H9 (cell line): ENCODE results near the gene TP53TG5. TPM values are rescaled to one million over a fixed set of nuclear protein-coding genes. Genes with fewer than 3 reads are reported as not detected.

Experiments
- DNase-seq: peaks from one replicate; pipeline ENCODE4 v3.0.0-alpha.2; 2017
- H2AFZ ChIP-seq: one replicate; pipeline ENCODE4 v1.6.1; 2013; ENCODE audit warnings: mild to moderate bottlenecking, low read length, control low read depth, moderate library complexity
- H2AK5ac ChIP-seq: 2 replicates; pipeline ENCODE4 v1.6.1; 2013; ENCODE audit warnings: low read length, control low read depth, mixed read lengths; ENCODE audit not compliant: insufficient read length
- H2BK120ac ChIP-seq: one replicate; pipeline ENCODE4 v1.6.1; 2013; ENCODE audit warnings: low read depth, mild to moderate bottlenecking, low read length, control low read depth, inconsistent platforms; ENCODE audit not compliant: poor library complexity, severe bottlenecking
- H2BK12ac ChIP-seq: 2 replicates; pipeline ENCODE4 v1.6.1; 2013; ENCODE audit warnings: low read length, control low read depth, mixed read lengths, low read depth; ENCODE audit not compliant: insufficient read length
- H2BK15ac ChIP-seq: 2 replicates; pipeline ENCODE4 v1.6.1; 2013; ENCODE audit warnings: low read depth, low read length, control low read depth
- H2BK20ac ChIP-seq: one replicate; pipeline ENCODE4 v1.6.1; 2013; ENCODE audit warnings: low read depth, mild to moderate bottlenecking, low read length, control low read depth, inconsistent platforms; ENCODE audit not compliant: poor library complexity, severe bottlenecking
- H2BK5ac ChIP-seq: 2 replicates; pipeline ENCODE4 v1.6.1; 2013; ENCODE audit warnings: low read length, control low read depth, mixed read lengths; ENCODE audit not compliant: insufficient read length
- H3K14ac ChIP-seq: 2 replicates; pipeline ENCODE4 v1.6.1; 2013; ENCODE audit warnings: low read length, control low read depth; ENCODE audit not compliant: insufficient read depth
- H3K18ac ChIP-seq: 2 replicates; pipeline ENCODE4 v1.6.1; 2013; ENCODE audit warnings: low read depth, mild to moderate bottlenecking, mixed read lengths, low read length, control low read depth; ENCODE audit not compliant: insufficient read length
- H3K23ac ChIP-seq: 2 replicates; pipeline ENCODE4 v1.6.1; 2013; ENCODE audit warnings: low read length, control low read depth, mixed read lengths, low read depth; ENCODE audit not compliant: insufficient read length
- H3K23me2 ChIP-seq: 2 replicates; pipeline ENCODE4 v1.6.1; 2013; ENCODE audit warnings: low read depth, mild to moderate bottlenecking, mixed read lengths, low read length, control low read depth; ENCODE audit not compliant: insufficient read length, poor library complexity, severe bottlenecking
- H3K27ac ChIP-seq: 2 replicates; pipeline ENCODE4 v1.5.1; 2013; ENCODE audit warnings: low read length, control low read depth, mixed read lengths, low read depth; ENCODE audit not compliant: insufficient read length
- H3K27me3 ChIP-seq: 2 replicates; pipeline ENCODE4 v1.6.1; 2013; ENCODE audit warnings: low read length, control low read depth, inconsistent platforms; ENCODE audit not compliant: insufficient read depth
- H3K4ac ChIP-seq: 2 replicates; pipeline ENCODE4 v1.6.1; 2013; ENCODE audit warnings: low read depth, mild to moderate bottlenecking, control low read depth, inconsistent platforms, low read length, moderate library complexity
- H3K4me1 ChIP-seq: 2 replicates; pipeline ENCODE4 v1.6.1; 2013; ENCODE audit warnings: low read length, control low read depth, inconsistent platforms; ENCODE audit not compliant: insufficient read depth
- H3K4me2 ChIP-seq: 2 replicates; pipeline ENCODE4 v1.6.1; 2013; ENCODE audit warnings: low read length, control low read depth, mixed read lengths; ENCODE audit not compliant: insufficient read length, insufficient read depth
- H3K56ac ChIP-seq: 2 replicates; pipeline ENCODE4 v1.6.1; 2013; ENCODE audit warnings: low read depth, mild to moderate bottlenecking, mixed read lengths, low read length, control low read depth; ENCODE audit not compliant: insufficient read length
- H3K79me1 ChIP-seq: 2 replicates; pipeline ENCODE4 v1.6.1; 2013; ENCODE audit warnings: low read depth, mild to moderate bottlenecking, moderate library complexity, low read length, control low read depth, inconsistent platforms; ENCODE audit not compliant: insufficient read depth, poor library complexity, severe bottlenecking
- H3K79me2 ChIP-seq: 2 replicates; pipeline ENCODE4 v1.6.1; 2013; ENCODE audit warnings: low read length, control low read depth, inconsistent platforms; ENCODE audit not compliant: insufficient read depth
- H3K9ac ChIP-seq: 2 replicates; pipeline ENCODE4 v1.6.1; 2013; ENCODE audit warnings: low read length, control low read depth, mixed read lengths; ENCODE audit not compliant: insufficient read length; ENCODE audit errors: extremely low read depth
- H3K9me3 ChIP-seq: one replicate; pipeline ENCODE4 v1.6.1; 2013; ENCODE audit warnings: low read depth, low read length, inconsistent platforms; ENCODE audit not compliant: control insufficient read depth
- H3T11ph ChIP-seq: one replicate; pipeline ENCODE4 v1.6.1; 2013; ENCODE audit warnings: mild to moderate bottlenecking, low read length, control low read depth, inconsistent platforms
- H4K20me1 ChIP-seq: one replicate; pipeline ENCODE4 v1.6.1; 2013; ENCODE audit not compliant: control insufficient read depth, insufficient read length, insufficient read depth
- H4K5ac ChIP-seq: 2 replicates; pipeline ENCODE4 v1.6.1; 2013; ENCODE audit warnings: low read depth, mild to moderate bottlenecking, mixed read lengths, low read length, control low read depth; ENCODE audit not compliant: insufficient read length
- H4K8ac ChIP-seq: replicated peaks from 2 replicates; pipeline ENCODE4 v1.6.1; 2013; ENCODE audit warnings: low read length, control low read depth, mixed read lengths, low read depth; ENCODE audit not compliant: insufficient read length
- H4K91ac ChIP-seq: 2 replicates; pipeline ENCODE4 v1.6.1; 2013; ENCODE audit warnings: low read depth, mild to moderate bottlenecking, moderate library complexity, mixed read lengths, low read length, control low read depth; ENCODE audit not compliant: insufficient read length
- H3K27ac Mint-ChIP-seq, 3 experiments: 2 replicates in 2 of 3; 3 replicates in 1 of 3; pipeline ENCODE4 v1.8.0; 2020 to 2021; ENCODE audit warnings: mixed read lengths in 3 of 3, mild to moderate bottlenecking in 1 of 3, moderate library complexity in 1 of 3
- H3K27me3 Mint-ChIP-seq: 2 replicates; pipeline ENCODE4 v1.8.0; 2021; ENCODE audit warnings: low read depth, mild to moderate bottlenecking, moderate library complexity, mixed read lengths
- H3K36me3 Mint-ChIP-seq, 3 experiments: 2 replicates in 2 of 3; 3 replicates in 1 of 3; pipeline ENCODE4 v1.8.0; 2020 to 2021; ENCODE audit warnings: low read depth in 3 of 3, mixed read lengths in 3 of 3; ENCODE audit not compliant: insufficient read depth in 1 of 3
- H3K4me1 Mint-ChIP-seq, 2 experiments: 2 replicates each; pipeline ENCODE4 v1.8.0; 2020; ENCODE audit warnings: mixed read lengths in 2 of 2
- H3K4me3 Mint-ChIP-seq, 2 experiments: 2 replicates in 1 of 2; 3 replicates in 1 of 2; pipeline ENCODE4 v1.8.0; 2020 to 2021; ENCODE audit warnings: mild to moderate bottlenecking in 2 of 2, mixed read lengths in 2 of 2, moderate library complexity in 1 of 2
- H3K9me3 Mint-ChIP-seq, 2 experiments: 2 replicates in 1 of 2; 3 replicates in 1 of 2; pipeline ENCODE4 v1.8.0; 2020; ENCODE audit warnings: mild to moderate bottlenecking in 2 of 2, mixed read lengths in 2 of 2, moderate library complexity in 1 of 2
- WGBS: extraction: QIAGEN DNeasy Blood & Tissue Kit; methylation state at CpG from one replicate; pipeline ENCODE4 v1.1.7; 2013; ENCODE audit warnings: missing lambda C conversion rate, low lambda C conversion rate, mixed read lengths; ENCODE audit not compliant: insufficient read length; ENCODE audit errors: extremely low coverage; 5-methylcytosine and 5-hydroxymethylcytosine counted together
- total RNA-seq: library from RNA; stranded (reverse); gene quantifications from 2 replicates; pipeline ENCODE4 v1.2.1, GENCODE V29; 2021
- TF ChIP-seq, protein P1 (sequence below): fragments of 200-600 bp; sonication (generic); conservative IDR thresholded peaks from 3 replicates; pipeline ENCODE4 v1.8.0; 2021; ENCODE audit warnings: antibody characterized with exemption, mild to moderate bottlenecking

Gene TP53TG5
- total RNA-seq, 1 experiment from 2014 or later, result not detected

DNA sequence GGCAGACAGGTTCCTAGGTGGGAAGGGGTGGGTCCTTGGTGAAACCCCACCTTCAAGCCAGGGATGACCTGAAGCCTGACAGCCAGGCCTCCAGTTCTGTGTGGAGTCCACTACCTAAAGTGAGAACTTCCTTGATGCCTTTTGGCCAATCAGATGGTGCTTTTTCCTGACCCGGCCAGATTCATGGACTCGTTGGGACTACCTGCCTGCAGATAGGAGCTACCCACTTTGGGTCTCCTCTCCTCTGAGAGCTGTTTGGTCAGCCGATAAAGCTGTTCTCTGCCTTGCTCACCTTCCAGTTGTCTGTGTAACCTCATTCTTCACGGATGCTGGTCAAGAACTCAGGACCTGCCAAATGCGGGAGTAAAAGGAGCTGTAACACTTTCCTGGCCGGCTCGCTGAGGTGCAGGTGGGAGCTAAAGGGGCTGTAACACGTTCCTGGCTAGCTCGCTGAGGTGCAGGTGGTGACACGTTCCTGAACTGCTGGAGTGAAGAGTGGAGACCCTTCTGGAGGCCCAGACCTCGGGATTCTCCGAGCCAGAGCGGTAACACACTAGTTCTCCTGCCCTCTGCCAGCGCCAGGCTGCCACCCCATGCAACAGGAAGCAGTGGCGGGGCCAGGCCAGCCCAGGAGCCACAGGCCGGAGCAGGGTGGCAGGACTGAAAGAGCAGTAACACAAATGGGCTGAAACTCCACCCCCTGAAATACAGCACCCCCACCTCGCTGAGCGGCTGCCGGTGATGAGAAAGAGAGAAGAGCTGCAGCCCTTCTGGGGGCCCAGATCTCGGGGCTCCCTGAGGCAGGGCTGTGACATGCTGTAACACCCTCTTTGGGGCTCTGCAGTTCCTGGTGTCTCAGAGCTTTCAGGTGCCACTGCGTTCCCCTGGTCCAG lies 16.3 kb upstream of the TP53TG5 start:
- no peak overlapping the region for H3K4me3 Mint-ChIP-seq
- no peak overlapping the region for H3K27ac Mint-ChIP-seq
- Histone ChIP-seq H3K79me2 (no peaks in the 10 kb centered on the region), H3K27me3 (no peaks in the 10 kb centered on the region), H2BK20ac (no peak overlapping the region), H4K5ac (no peak overlapping the region), H3K23ac (no peak overlapping the region), H2BK120ac (no peak overlapping the region), H2AFZ (no peak overlapping the region), H3K79me1 (no peaks in the 10 kb centered on the region), H3K9ac (no peak overlapping the region), H3K23me2 (no peaks in the 10 kb centered on the region), H3K18ac (no peak overlapping the region), H3K9me3 (no peaks in the 10 kb centered on the region), H3K4me1 (no peaks in the 10 kb centered on the region), H3K27ac (no peak overlapping the region), H2BK15ac (no peak overlapping the region), H3K56ac (no peak overlapping the region), H4K8ac (no peak overlapping the region), H3K14ac (no peak overlapping the region), H2AK5ac (no peak overlapping the region), H4K91ac (no peak overlapping the region), H3T11ph (no peak overlapping the region), H2BK5ac (no peak overlapping the region), H3K4ac (no peak overlapping the region), H3K4me2 (no peak overlapping the region), H2BK12ac (no peak overlapping the region), H4K20me1 (no peaks in the 10 kb centered on the region)
- no CpG with 5 or more reads among the region's 21 CpGs for WGBS
- no peaks in the 10 kb centered on the region for H3K4me1 Mint-ChIP-seq
- DNase-seq, result no peak
- TF ChIP-seq, protein P1, sequence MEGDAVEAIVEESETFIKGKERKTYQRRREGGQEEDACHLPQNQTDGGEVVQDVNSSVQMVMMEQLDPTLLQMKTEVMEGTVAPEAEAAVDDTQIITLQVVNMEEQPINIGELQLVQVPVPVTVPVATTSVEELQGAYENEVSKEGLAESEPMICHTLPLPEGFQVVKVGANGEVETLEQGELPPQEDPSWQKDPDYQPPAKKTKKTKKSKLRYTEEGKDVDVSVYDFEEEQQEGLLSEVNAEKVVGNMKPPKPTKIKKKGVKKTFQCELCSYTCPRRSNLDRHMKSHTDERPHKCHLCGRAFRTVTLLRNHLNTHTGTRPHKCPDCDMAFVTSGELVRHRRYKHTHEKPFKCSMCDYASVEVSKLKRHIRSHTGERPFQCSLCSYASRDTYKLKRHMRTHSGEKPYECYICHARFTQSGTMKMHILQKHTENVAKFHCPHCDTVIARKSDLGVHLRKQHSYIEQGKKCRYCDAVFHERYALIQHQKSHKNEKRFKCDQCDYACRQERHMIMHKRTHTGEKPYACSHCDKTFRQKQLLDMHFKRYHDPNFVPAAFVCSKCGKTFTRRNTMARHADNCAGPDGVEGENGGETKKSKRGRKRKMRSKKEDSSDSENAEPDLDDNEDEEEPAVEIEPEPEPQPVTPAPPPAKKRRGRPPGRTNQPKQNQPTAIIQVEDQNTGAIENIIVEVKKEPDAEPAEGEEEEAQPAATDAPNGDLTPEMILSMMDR, result no peak
- no peaks in the 10 kb centered on the region; the same call in none of the 2 replicates for H3K27me3 Mint-ChIP-seq
- peaks cover 0 to 3% (median 2%) of the 10 kb centered on the region in 3 experiments; a peak in 2 of 7 replicates for H3K36me3 Mint-ChIP-seq
- peaks cover 8 to 9% of the 10 kb centered on the region in 2 experiments for H3K9me3 Mint-ChIP-seq
